ENCODE measurements around the gene POLD2.

Gene POLD2

DNA sequence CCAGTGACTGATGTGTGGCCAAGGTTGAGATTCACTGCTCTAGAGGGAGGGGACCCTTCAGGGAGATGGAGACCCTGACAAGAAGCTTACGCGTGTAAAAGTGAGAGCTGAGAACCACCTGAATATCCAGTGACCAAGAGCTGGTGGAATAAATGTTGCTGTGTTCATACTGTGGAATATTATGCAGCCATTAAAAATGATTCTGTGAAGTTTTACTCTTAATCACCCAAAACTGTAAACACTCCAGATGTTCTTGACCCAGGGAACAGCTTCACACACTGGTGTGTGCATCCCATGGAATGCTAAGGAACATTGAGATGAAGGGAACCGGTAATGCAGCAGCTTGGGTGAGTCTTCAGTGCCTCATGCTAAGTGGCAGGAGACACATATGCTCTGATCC lies 36.7 kb downstream of the POLD2 start:
- DNase-seq (ENCODE audit: low read depth), result no peak
- H3K4me3 ChIP-seq (ENCODE audit: low read depth, low read length), result no peak overlapping the region
- TF ChIP-seq, protein P1, sequence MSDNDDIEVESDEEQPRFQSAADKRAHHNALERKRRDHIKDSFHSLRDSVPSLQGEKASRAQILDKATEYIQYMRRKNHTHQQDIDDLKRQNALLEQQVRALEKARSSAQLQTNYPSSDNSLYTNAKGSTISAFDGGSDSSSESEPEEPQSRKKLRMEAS (IDR thresholded peaks at IDR 0.05; ENCODE audit: low read depth, low read length), result no peak
- no peak for TF ChIP-seq MYC (IDR thresholded peaks at IDR 0.05; ENCODE audit: low read depth, low read length)
- TF ChIP-seq, protein P2, sequence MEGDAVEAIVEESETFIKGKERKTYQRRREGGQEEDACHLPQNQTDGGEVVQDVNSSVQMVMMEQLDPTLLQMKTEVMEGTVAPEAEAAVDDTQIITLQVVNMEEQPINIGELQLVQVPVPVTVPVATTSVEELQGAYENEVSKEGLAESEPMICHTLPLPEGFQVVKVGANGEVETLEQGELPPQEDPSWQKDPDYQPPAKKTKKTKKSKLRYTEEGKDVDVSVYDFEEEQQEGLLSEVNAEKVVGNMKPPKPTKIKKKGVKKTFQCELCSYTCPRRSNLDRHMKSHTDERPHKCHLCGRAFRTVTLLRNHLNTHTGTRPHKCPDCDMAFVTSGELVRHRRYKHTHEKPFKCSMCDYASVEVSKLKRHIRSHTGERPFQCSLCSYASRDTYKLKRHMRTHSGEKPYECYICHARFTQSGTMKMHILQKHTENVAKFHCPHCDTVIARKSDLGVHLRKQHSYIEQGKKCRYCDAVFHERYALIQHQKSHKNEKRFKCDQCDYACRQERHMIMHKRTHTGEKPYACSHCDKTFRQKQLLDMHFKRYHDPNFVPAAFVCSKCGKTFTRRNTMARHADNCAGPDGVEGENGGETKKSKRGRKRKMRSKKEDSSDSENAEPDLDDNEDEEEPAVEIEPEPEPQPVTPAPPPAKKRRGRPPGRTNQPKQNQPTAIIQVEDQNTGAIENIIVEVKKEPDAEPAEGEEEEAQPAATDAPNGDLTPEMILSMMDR (IDR thresholded peaks at IDR 0.05; ENCODE audit: low read depth, low read length), result no peak
- no peak for TF ChIP-seq POLR2A (IDR thresholded peaks at IDR 0.05; ENCODE audit: extremely low read depth, insufficient read length)

DNA sequence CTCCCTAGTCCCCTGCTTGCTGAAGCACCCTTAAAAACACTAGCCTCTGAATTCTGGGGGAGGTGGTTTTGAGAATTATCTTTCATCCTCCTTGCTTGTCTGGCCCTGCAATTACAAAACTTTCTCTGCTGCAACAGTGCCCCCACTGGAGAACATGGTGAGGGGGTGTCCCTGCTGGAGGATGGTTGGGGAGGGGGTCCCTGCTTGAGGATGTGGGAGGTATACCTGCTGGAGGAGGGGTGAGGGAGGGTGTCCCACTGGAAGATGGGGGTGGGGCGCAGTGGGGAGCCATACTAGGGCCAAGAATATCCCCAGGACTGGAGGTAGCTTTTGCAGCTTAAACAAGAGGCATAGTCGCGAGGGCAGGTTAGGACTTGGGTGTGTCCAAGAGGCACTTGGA lies 37.8 kb downstream of the POLD2 start:
- TF ChIP-seq, protein P2 (IDR thresholded peaks at IDR 0.05; ENCODE audit: low read depth, low read length), result peak; percentile 47
- TF ChIP-seq MYC (IDR thresholded peaks at IDR 0.05; ENCODE audit: low read depth, low read length), result no peak
- no peak for TF ChIP-seq POLR2A (IDR thresholded peaks at IDR 0.05; ENCODE audit: extremely low read depth, insufficient read length)
- no peak for DNase-seq (ENCODE audit: low read depth)
- H3K4me3 ChIP-seq (ENCODE audit: low read depth, low read length), result no peak overlapping the region

DNA sequence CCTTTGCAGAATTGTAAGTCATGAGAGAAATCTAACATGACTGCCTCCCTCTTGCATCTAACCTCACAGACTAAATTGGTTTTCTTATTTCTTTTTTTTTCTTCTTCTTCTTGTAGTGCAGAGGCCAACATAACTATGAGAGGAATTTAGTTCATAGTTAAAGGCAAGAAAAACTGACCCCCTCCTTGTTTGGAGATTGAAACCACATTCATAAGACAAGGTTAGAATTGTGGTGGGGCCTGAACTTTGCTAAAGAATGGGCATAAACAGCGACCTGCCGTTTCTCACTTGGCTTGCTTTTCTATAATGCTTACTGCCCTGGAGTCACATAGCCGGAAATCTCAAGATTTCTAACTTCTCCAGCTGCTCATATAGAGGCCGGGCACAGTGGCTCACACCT lies 38.6 kb downstream of the POLD2 start:
- no peak overlapping the region for H3K4me3 ChIP-seq (ENCODE audit: low read depth, low read length)
- DNase-seq (ENCODE audit: low read depth), result no peak
- TF ChIP-seq, protein P1 (IDR thresholded peaks at IDR 0.05; ENCODE audit: low read depth, low read length), result no peak
- TF ChIP-seq MYC (IDR thresholded peaks at IDR 0.05; ENCODE audit: low read depth, low read length) (no peak), POLR2A (IDR thresholded peaks at IDR 0.05; ENCODE audit: extremely low read depth, insufficient read length) (no peak)
- TF ChIP-seq, protein P2 (IDR thresholded peaks at IDR 0.05; ENCODE audit: low read depth, low read length), result no peak

DNA sequence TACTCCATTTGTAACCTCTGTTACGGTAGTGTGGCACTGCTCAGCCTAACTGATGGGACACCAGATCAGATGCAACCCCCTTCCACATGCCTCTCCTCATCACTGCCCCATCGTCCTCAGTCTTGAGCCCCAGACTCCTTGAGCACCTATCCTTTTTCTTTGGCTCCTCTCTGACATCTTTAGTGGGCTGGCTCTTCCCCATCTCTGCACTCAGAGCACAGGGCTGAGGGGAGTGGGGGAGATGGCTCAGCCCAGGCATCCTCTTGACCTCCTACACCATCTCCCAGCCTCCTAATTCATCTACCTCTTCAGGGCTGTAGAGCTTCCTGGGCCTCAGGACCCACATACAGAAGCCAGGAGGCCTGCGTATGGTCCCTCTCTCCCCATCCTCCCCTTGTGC lies 39.6 kb downstream of the POLD2 start:
- no peak overlapping the region for H3K4me3 ChIP-seq (ENCODE audit: low read depth, low read length)
- TF ChIP-seq POLR2A (IDR thresholded peaks at IDR 0.05; ENCODE audit: extremely low read depth, insufficient read length), result no peak
- TF ChIP-seq, protein P2 (IDR thresholded peaks at IDR 0.05; ENCODE audit: low read depth, low read length), result no peak
- TF ChIP-seq, protein P1 (IDR thresholded peaks at IDR 0.05; ENCODE audit: low read depth, low read length), result no peak
- TF ChIP-seq MYC (IDR thresholded peaks at IDR 0.05; ENCODE audit: low read depth, low read length), result no peak
- DNase-seq (ENCODE audit: low read depth), result no peak

DNA sequence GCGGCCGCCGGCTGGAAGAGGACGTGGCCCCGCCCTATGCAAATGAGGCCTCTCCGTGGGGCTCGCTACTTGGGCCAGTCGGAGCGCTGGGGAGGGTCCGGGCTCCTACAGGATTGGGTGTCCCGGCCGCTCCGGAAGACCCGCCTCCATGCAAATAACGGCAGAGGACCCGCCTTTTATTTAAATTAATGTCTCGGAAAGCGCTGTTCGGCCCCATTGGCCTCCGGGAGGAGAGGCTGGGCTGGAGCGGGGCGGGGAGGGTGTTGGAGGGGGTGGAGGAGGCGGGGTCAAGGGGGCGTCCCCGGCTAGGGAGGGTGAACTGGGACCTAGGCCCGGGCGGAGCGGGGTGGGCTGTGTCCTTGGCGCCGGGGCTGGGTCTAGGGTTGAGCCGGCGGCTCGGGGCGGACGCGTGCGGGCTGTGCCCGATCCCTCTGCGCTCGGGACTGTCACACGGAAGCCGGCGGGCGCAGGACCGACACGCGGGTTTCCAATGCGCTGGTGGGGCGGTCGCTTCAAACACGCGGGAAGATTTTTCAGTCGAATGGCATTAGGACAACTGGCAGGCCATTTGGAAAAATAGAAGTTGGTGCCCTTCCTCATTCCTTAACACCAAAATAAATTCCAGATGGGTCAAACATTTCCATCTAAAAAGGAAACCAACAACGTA lies 40.7 kb downstream of the POLD2 start:
- H3K4me3 ChIP-seq (ENCODE audit: low read depth, low read length), result peak overlapping the region; percentile 61
- TF ChIP-seq, protein P2 (IDR thresholded peaks at IDR 0.05; ENCODE audit: low read depth, low read length), result no peak
- peak; percentile 73 for TF ChIP-seq POLR2A (IDR thresholded peaks at IDR 0.05; ENCODE audit: extremely low read depth, insufficient read length)
- TF ChIP-seq, protein P1 (IDR thresholded peaks at IDR 0.05; ENCODE audit: low read depth, low read length), result peak; percentile 81
- TF ChIP-seq MYC (IDR thresholded peaks at IDR 0.05; ENCODE audit: low read depth, low read length), result peak; percentile 81
- DNase-seq (ENCODE audit: low read depth), result peak; percentile 100

Data from NB4 (cell line).